LHCN-M2 (cell line): ENCODE measurements around the gene SH3TC2. TPM values are rescaled to one million over a fixed set of nuclear protein-coding genes. Genes with fewer than 3 reads are reported as not detected.

ENCODE experiments used
- DNase-seq: peaks from one replicate; pipeline ENCODE4 v3.0.0-alpha.2; 2012; ENCODE audit warnings: low read depth
- total RNA-seq: library from RNA; depleted of rRNA; stranded (reverse); fragments of >200 nt; gene quantifications from 2 replicates; pipeline ENCODE4 v1.2.3, GENCODE V29; 2014

Gene SH3TC2
- total RNA-seq, 1 experiment from 2014 or later, result 3.6 TPM

DNA sequence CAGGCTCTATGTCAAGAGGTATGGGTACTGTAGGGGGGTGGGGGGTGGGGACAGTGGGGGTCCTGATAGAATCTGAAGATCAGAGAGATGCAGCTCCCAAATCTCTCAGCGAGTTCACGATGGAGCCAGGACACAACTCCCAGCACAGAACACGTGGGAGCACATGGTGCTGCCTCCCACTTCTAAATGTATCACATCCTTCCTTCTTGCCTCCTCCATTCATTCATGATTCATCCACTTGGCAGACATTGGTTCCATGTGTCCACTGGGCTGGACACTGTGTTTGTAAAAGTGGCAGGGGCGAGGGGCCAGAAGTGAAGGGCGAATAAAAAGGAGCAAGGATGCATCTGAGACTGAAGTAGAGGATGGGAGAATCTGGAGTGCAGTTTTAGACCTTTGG lies 33.9 kb downstream of the SH3TC2 start:
- no peak for DNase-seq

DNA sequence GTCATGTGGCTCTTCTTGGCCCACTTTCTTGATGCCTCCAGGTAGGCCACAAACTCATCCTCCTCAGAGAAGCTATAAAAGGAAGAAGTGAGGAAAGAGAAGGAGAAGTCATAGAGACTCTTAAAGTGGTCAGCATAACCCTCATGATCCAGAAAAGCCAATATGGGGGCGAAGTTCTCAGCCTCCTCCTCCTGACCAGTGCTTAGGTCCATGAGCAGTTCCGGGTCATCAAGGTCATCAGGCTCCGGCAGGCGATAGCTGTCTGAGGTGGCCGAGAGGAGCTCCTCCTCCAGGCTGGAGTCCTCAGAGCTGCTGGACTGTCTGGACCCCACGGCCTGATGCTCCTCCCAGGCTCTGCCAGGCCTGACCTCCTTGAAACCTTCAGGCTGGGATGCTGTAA lies 34.7 kb downstream of the SH3TC2 start:
- DNase-seq, result no peak

DNA sequence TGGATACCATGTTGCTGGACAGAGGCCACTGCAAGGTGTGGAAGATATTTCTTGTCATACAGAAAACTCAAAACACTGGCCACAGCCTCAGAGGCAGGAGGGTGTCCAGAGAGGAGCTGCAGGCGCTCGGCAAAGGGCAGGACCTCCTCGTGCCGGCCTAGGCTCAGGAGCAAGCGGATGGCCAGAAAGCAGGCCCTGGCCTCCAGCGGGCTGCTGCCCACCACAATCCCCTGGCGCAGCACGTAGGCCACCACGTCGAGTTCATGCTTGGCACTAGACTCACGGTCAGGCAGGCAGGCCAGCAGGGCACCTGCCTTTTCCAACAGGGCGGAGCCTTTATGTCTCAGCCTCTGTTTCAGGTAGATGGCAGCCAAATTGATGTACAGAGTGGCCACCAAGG lies 35.2 kb downstream of the SH3TC2 start:
- no peak for DNase-seq

DNA sequence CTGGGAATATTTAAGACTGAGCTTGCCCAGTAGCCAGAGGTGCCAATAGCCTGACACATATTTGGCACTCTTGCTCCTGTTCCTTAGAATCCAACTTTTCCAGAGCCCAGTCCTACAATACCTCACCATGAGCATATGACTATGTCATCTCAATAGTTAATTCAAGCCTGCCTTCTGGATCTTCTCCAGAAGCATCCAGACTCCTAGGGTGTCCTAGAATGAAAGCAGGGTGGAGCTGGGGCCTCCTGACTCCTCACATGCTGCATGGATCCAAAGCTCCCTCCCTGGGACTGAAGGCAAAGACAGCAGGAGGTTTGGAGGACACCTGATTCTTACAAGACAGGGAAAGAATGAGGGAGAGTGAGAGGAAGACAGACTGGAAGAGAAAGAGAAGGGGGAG lies 37.9 kb downstream of the SH3TC2 start:
- no peak for DNase-seq

DNA sequence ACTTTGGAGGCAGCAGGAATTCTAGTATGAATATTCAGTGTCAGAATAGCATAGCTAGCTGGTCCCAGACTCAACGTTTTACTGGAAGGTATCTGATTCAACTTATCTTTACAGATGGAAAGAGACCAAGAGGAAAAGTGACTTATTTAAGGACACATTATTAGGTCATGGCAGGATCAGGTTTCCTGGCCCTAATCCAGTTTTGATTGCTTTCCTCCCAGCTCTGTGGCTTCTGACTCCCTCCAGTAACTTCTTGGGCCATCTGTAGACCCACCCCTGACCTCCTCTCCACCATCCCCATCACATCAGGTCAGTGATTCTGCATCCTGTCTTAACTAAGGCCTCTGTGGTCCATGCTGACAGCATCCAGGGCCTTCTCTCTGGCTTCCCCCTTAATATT lies 38.4 kb downstream of the SH3TC2 start:
- peak; percentile 69 for DNase-seq

DNA sequence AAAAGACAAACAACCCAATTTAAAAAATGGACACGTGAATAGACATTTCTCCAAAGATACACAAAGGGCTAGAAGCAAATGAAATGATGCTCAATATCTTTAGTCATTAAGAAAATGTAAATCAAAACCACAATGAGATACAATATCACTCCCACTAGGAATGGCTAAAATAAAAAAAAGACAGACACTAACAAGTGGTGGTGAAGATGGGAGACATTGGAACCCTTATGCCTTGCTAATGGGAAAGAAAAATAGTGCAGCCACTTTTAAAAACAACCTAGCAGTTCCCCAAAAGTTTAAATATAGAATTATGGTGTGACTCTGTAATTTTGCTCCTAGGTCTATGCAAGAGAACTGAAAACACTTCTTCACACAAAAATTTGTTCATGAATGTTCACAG lies 40.7 kb downstream of the SH3TC2 start:
- no peak for DNase-seq

DNA sequence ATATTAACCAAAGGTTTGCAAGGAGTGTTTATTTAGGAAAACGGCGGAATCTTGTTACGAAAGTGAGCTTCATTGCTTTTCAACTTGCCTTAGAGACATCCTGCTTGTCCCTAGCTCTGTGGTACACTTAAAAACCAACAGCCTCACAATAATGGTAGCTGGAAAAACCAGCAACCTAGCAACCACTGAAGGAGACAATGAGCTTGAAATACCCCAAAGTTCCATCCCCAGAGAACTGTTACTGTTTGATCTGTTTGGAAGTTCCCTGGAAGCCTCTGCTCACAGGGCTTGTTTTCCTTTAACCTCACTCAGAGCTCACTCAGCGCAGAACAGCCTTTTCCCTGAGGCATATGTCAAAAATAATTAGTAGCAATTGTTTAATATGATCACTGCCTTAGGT lies 43.2 kb downstream of the SH3TC2 start:
- no peak for DNase-seq

DNA sequence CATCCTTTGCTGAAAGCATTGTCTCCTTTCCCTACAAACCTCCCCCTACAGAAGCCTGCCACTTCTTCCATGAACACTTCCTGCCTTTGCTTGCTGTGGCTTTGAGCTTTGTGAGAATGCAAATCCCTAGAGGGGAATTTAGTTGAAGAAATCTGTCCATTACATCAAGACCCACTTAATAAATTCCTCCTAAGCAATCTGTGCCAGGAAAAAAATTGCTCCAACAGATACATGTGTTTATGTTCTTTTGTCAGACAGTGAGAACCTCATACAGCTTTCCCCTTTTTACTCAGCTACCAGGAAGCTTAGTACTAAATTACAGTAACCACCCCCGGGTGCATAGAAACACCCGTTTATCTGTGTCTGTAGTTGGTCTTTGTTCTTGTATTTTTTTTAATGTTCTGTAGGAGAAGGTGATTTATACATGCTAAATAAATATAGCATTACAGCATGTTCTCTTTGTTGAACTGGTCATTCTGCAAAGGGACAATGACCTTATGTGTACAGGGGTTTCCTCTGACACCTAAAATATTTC lies 43.9 kb downstream of the SH3TC2 start:
- DNase-seq, result peak; percentile 43

DNA sequence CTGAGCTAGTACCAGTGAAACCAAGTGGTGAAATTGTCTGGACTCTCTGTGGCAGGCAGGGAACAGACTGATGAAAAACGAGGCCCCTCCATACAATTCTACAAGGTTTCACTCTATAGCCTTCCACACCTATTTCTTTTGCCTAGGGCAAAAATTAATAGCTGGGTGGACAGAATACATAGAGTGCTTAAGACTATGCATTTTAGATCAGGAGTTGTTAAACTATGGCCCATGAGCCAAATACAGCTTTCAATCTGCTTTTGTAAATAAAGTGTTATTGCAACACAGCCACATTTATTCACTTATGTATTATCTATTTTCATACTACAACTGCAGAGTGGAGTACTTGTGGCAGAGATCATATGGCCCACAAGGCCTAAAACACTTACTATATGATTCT lies 45.2 kb downstream of the SH3TC2 start:
- no peak for DNase-seq

DNA sequence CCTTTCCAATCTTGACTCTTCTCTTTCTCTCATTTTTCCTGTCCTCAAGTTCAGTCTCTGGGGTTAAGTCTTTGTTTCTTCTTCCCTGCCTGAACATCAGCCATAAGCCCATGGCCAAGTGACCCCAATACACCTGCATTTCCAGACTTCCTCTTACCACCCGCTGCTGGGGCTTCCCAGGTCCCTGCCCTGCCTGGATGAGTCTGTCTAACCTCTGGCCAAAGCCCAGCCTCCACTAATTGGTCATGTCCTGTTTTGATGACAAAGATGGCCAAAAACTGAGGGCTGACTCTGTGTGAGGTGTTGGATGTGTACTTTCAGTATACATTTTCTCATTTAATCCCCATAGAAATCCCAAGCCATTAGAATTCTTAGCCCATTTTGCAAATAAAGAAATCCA lies 47.3 kb downstream of the SH3TC2 start:
- DNase-seq, result no peak

DNA sequence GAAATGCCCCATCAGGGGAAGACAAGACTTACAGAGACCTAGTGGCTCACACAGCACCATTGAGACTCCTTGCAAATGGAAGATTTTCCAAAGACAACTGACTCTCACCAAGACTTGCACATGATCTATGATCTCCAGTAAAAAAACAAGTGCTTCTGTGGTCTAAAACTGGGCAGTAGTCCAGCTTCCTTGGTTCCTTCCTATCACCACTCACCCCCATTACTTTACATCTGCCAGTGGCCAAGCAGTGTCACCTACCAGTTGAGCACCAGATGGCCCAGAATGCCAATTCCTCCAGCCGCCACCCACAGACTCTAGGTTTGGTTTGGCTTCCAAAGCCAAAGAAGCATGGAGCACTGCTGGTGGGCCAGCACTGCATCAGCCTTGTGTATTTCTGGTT lies 47.7 kb downstream of the SH3TC2 start:
- DNase-seq, result peak; percentile 53

DNA sequence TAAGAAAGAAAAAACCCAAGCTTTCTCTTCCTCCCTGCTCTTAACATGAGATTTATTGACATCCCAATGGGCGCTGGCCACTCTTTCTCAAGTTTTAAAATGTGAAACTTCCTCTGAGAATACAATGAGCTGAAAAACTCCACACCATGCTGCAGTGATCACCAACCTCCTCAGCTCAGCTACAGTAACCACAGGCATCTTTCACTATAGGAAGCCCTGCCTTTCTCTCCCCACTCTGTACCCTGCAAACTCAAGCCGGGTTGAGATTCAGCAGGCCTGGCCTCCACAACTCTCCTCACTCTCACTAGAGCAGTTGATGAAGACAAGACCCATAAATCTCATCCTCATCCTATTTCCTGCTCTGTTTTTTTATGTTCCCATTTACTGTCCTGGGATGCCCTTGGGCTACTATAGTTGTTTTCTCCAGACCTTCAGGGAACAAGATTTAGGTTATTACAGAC lies 48.3 kb downstream of the SH3TC2 start:
- no peak for DNase-seq

DNA sequence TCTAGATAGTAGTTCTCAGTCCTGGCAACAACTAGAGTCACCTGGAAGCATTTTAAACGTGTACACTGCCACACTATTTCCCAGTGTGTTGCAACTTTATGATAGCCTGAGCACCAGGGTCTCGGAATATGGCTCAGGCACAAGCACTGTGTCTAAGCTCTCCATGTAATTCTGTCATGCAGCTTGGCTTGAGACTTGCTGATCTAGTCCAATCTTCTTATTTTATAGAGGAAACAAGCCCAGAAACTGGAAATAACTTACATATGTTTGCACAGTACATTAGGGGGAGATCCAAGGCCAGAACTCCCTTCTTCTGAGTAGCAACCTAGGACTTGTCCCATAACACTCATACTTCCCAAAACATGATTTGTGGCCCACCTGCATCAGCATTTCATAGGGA lies 49.1 kb downstream of the SH3TC2 start:
- DNase-seq, result no peak

DNA sequence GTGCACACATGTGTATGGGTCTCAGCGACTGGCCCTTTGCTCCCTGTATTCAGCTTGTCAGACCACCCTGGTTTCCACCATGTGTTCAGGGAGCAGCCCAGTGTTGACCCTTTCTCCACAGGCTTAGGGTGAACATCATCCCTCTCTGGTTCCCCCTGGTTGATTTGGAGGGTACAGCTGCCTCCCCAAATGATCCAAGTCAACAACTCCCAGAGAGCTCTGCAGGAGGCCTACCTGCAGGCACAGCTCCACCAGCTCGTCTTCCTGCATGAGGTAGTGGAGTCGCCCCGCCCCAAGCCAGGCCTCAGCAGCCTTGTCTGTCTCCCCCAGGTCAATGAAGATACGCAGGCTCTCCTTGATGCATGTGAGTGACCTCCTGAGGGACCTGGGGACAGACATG lies 50.5 kb downstream of the SH3TC2 start:
- no peak for DNase-seq

DNA sequence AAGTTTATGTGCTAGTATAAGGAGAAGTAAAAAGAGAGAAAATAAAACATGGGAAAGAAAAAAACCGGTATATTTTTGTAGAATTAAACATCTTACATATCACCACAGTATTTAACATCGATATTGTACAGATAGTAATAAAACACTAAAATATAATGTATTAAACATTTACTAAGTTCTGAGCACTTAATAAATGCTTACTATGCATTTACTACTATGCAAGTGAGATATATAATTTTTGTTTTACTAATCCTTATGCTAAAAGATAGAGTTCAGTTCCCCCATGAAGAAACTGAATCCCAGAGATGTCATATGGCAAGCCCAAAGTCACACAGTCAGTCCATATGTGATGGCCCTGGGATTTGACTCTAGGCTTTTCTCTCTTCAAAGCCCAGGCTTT lies 51.1 kb downstream of the SH3TC2 start:
- no peak for DNase-seq

DNA sequence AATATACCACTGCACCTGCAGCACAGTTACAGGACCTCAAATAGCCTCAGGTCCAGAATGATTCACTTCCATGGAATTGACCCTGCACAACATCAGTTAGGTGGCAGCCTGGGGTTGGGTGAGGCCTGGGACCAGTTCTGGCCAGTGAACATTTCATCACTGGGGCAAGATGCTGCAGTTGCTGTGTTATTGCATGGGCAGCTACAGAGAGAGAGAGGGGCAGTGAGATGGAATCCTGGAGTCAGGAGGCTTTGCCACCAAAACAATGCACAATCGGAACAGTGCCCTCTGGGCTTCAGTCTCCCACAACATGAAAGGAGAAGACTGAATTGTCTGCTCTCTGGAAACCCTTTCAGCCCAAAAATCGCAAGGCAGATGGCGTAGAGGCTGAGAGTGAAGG lies 51.8 kb downstream of the SH3TC2 start:
- DNase-seq, result no peak

DNA sequence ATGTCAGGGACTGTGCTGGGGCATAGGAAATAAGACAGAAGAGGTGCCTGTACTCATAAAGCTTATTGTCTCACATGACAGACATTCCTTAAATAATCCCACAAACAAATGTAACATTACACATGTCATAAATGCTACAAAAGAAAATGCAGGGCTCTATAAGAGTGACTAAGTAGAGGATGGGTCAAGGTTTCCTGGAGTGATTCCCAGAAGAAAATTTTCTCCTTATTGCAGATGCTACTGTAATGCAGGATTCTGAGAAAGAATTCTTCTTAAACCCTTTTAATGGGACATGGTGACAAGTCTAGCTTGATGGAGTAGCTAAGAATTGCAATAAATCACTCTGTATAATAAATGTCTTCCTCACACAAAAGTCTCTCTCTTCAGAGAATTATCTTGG lies 55.7 kb downstream of the SH3TC2 start:
- DNase-seq, result peak; percentile 72

DNA sequence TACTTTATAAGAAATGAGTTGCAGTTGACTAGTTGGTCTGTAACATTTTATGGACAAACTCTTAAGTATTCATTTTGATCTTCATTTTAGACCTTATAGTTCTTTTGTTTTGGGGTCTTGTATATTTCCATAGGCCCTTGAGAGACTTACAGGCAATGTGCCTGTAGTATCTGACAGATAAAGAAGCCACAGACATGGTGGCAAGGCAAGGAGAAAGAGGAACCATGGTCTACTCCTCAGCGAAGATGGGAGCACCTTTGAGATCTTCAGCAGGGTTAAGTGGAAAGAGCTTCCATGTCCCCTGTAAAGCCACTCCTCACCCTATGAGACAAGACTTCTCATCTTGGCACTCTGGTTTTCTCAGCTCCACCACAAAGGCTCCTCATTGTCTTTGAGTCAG lies 56.4 kb downstream of the SH3TC2 start:
- no peak for DNase-seq

DNA sequence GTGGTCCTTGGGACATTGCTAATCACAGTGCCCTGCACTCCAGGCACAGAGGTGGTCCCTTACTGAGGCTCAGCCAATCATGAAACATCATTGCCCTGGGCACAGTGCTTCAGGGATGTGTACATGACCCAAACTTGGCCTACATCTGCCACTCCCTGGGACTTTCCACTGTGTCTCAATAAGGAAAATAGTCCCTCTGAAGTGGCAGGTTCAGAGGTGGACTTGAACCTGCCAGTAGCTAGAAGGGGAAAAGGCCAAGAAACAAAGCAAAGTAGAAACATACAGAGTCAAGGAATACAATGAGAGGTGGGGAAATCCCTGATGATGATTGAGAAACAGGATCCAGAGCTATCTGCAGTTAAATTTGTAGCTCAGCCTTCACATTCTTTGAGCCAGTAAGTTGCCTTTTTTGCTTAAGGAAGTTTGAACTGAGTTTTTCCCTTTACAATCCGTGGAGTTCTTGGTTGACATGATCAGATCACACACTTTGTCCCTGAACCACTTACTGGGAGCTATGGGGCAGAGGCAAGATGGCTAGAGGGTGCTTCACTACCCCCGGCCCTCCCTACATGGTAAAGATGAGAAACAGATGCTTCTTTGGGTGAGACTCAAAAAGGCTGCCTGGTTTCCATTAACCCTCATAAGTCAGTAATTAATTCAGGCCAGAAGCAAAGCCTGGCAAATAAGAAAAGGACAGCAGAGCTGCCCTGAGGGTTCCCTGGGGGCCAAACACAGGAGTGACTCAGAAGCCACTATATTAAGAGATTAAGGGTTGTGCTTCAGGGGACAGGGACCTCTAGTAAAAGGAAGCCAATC lies 57.6 kb downstream of the SH3TC2 start:
- DNase-seq, result no peak

DNA sequence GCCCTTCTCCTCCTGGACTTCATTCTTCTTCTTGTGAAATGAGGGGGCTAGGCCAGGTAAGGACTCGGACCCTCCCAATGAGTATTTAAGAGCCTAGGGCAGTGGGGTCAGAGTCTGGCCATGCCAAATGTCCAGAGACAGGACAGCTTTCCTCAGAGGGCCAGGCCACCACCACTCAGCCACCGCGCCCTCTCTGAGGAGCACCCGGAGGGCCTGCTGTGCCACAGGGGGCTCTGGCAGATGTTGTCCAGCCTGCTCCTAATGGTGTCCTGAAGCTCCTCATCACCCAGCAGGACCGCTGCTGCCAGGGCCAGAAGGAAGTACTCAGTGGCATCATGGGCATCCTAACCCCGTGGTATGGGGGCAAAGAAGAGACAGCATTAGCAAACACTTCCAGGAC lies 58.3 kb downstream of the SH3TC2 start:
- no peak for DNase-seq

DNA sequence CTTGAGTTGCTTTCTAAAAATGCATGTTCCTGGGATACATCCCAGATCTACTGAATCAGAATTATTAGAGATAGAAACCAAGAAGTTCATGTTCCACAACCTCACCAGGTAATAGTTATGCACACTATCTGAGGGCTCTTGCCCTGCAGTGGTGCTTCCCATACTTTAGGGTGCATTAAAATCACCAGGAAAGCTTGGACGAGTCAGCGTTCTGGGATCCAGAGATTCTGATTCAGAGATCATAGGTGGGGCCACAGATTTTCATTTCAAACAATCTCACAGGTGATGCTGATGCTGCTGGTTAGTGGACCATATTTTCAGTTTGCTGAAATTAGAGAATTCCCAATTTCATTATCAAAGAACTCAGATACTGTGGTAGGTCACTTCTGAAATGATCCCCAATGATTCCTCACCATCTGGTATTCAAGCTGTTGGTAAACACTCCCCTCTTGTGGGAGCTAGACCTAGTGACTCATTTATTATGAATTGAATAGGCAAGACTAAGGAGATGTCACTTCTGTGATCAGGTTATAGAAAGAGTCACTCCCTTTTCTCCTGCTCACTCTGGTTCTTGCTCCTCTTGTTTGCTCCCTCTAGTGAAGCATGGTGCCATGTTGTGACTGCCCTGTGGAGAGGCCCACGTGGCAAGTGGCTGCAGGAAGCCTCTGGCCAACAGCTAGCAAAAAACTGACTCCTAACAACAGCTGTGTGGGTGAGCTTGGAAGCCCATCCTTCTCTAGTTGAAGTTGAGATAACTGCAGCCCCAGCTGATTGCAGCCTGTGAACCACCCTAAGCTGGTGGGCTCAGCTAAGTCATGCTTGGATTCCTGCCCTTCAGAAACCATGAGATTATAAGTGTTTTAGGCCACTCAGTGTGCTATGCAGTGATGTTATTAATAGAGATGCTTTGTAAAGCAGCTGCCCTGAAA lies 59.8 kb downstream of the SH3TC2 start:
- peak; percentile 84 for DNase-seq

DNA sequence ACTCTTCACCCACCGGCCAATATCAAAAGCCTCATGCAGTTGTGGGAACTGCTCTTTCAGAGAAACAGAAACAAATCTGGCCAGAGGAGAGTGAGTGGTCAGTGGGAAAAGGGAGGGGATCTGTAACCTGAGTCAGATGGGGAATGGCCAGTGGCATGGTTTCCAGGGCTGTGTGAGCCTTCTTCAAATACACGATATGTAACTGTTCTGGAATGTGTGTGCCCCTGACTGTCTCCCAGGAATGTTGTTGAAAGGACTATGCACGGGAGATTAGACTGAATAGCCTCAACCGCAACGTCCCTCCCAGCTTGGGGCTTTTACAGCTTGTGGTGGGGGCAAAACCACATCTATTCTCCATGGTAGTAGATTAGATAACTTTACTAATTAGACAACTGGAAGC lies 60.8 kb downstream of the SH3TC2 start:
- peak; percentile 99 for DNase-seq
